Measurements from ENCODE around the gene CORO2B.

Gene CORO2B

GRCh38 chr15:68687136-68687735 lies 108.4 kb downstream of the CORO2B start:
- peaks cover 1% of the 10 kb centered on the region for H3K27me3 ChIP-seq (ENCODE audit: control insufficient read depth, insufficient read depth, low read length)
- H3K9ac ChIP-seq (ENCODE audit: low read length): no peak overlapping the region
- H3K36me3 ChIP-seq (ENCODE audit: control insufficient read depth, insufficient read depth, low read length): no peaks in the 10 kb centered on the region
- H3K4me3 ChIP-seq (ENCODE audit: low read length): no peak overlapping the region
- H3K4me1 ChIP-seq (ENCODE audit: control insufficient read depth, insufficient read depth, low read length): peaks cover 6% of the 10 kb centered on the region
- H3K9me3 ChIP-seq (ENCODE audit: control insufficient read depth, low read length): no peaks in the 10 kb centered on the region

GRCh38 chr15:68691705-68692104 lies 112.9 kb downstream of the CORO2B start:
- Histone ChIP-seq H3K4me1 (ENCODE audit: control insufficient read depth, insufficient read depth, low read length) (peaks cover 6% of the 10 kb centered on the region), H3K9ac (ENCODE audit: low read length) (no peak overlapping the region)

GRCh38 chr15:68693071-68693470 lies 114.3 kb downstream of the CORO2B start:
- Histone ChIP-seq H3K27me3 (ENCODE audit: control insufficient read depth, insufficient read depth, low read length) (no peaks in the 10 kb centered on the region), H3K36me3 (ENCODE audit: control insufficient read depth, insufficient read depth, low read length) (no peaks in the 10 kb centered on the region), H3K9ac (ENCODE audit: low read length) (no peak overlapping the region), H3K4me1 (ENCODE audit: control insufficient read depth, insufficient read depth, low read length) (peaks cover 6% of the 10 kb centered on the region), H3K4me3 (ENCODE audit: low read length) (no peak overlapping the region), H3K9me3 (ENCODE audit: control insufficient read depth, low read length) (no peaks in the 10 kb centered on the region)

More at GRCh38 chr15:68691705-68692104, 112.9 kb downstream of the CORO2B start:
- H3K27me3 ChIP-seq (ENCODE audit: control insufficient read depth, insufficient read depth, low read length): no peaks in the 10 kb centered on the region
- no peaks in the 10 kb centered on the region for H3K9me3 ChIP-seq (ENCODE audit: control insufficient read depth, low read length)
- no peak overlapping the region for H3K4me3 ChIP-seq (ENCODE audit: low read length)
- H3K36me3 ChIP-seq (ENCODE audit: control insufficient read depth, insufficient read depth, low read length): no peaks in the 10 kb centered on the region

GRCh38 chr15:68694111-68694510 lies 115.3 kb downstream of the CORO2B start:
- Histone ChIP-seq H3K9me3 (ENCODE audit: control insufficient read depth, low read length) (no peaks in the 10 kb centered on the region), H3K4me3 (ENCODE audit: low read length) (no peak overlapping the region), H3K27me3 (ENCODE audit: control insufficient read depth, insufficient read depth, low read length) (no peaks in the 10 kb centered on the region), H3K36me3 (ENCODE audit: control insufficient read depth, insufficient read depth, low read length) (no peaks in the 10 kb centered on the region), H3K9ac (ENCODE audit: low read length) (no peak overlapping the region), H3K4me1 (ENCODE audit: control insufficient read depth, insufficient read depth, low read length) (peaks cover 6% of the 10 kb centered on the region)

- Histone ChIP-seq H3K4me1 (ENCODE audit: control insufficient read depth, insufficient read depth, low read length) (peaks cover 6% of the 10 kb centered on the region), H3K36me3 (ENCODE audit: control insufficient read depth, insufficient read depth, low read length) (no peaks in the 10 kb centered on the region), H3K9me3 (ENCODE audit: control insufficient read depth, low read length) (no peaks in the 10 kb centered on the region), H3K4me3 (ENCODE audit: low read length) (no peak overlapping the region), H3K9ac (ENCODE audit: low read length) (no peak overlapping the region), H3K27me3 (ENCODE audit: control insufficient read depth, insufficient read depth, low read length) (peaks cover 4% of the 10 kb centered on the region)
Measured at GRCh38 chr15:68695061-68695595, 116.3 kb downstream of the CORO2B start.

- no peak overlapping the region for H3K9ac ChIP-seq (ENCODE audit: low read length)
Measured at GRCh38 chr15:68696414-68697363, 117.9 kb downstream of the CORO2B start.

DNA sequence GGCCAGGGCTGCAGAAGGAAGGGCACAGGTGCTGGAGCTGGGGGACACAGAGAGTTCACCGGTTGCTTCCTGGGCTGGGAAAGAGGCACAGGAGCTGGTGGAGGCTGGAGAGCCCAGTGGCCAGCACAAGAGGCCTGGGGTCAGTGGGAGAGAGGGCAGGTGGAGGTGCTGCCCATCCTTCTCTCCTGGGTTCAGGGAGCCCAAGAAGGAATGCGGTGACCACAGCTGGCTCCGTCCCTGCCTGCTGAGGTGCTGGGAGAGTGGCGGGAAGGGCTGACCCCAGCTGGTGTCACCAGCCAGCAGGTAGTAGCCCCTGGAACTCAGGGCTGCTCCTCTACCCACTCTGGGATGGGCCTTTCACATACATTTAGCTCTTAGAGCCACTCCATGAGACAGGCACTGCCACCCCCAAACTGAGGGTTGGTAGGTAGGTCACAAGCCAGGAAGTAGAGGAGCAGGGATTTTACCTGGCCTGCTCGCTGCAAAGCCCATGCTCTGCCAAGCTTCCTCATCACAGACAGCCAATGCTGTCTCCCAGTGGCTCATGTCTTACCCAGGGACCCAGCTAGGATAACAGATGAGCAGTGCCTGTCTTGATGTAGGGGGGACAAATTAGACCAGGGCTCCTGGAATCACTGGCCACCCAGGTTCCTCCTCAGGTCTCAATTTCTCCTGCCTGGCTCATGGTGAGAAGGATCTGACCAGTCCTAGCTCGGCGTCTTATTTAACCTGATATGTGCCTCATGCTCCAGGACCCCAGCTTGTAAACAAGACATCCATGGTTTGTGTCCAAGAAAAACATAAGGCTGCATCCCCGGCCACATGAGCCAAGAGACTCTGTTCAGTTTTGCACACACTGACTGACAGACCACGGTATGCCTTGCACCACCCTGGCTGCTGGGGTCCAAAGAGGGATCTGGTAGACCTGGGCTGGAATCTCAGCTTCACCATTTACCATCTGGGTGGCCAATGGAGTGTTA lies 119.2 kb downstream of the CORO2B start:
- peaks cover 9% of the 10 kb centered on the region for H3K27me3 ChIP-seq (ENCODE audit: control insufficient read depth, insufficient read depth, low read length)
- H3K36me3 ChIP-seq (ENCODE audit: control insufficient read depth, insufficient read depth, low read length): no peaks in the 10 kb centered on the region
- H3K9ac ChIP-seq (ENCODE audit: low read length): no peak overlapping the region
- H3K4me3 ChIP-seq (ENCODE audit: low read length): no peak overlapping the region
- peaks cover 4% of the 10 kb centered on the region for H3K4me1 ChIP-seq (ENCODE audit: control insufficient read depth, insufficient read depth, low read length)
- H3K9me3 ChIP-seq (ENCODE audit: control insufficient read depth, low read length): no peaks in the 10 kb centered on the region

More at GRCh38 chr15:68696414-68697363, 117.9 kb downstream of the CORO2B start:
- Histone ChIP-seq H3K4me3 (ENCODE audit: low read length) (no peak overlapping the region), H3K27me3 (ENCODE audit: control insufficient read depth, insufficient read depth, low read length) (peaks cover 9% of the 10 kb centered on the region), H3K36me3 (ENCODE audit: control insufficient read depth, insufficient read depth, low read length) (no peaks in the 10 kb centered on the region), H3K9me3 (ENCODE audit: control insufficient read depth, low read length) (no peaks in the 10 kb centered on the region), H3K4me1 (ENCODE audit: control insufficient read depth, insufficient read depth, low read length) (peaks cover 7% of the 10 kb centered on the region)

- Histone ChIP-seq H3K36me3 (ENCODE audit: control insufficient read depth, insufficient read depth, low read length) (no peaks in the 10 kb centered on the region), H3K4me1 (ENCODE audit: control insufficient read depth, insufficient read depth, low read length) (peaks cover 4% of the 10 kb centered on the region), H3K4me3 (ENCODE audit: low read length) (no peak overlapping the region), H3K27me3 (ENCODE audit: control insufficient read depth, insufficient read depth, low read length) (peaks cover 9% of the 10 kb centered on the region), H3K9me3 (ENCODE audit: control insufficient read depth, low read length) (no peaks in the 10 kb centered on the region), H3K9ac (ENCODE audit: low read length) (no peak overlapping the region)
Measured at GRCh38 chr15:68698708-68699107, 119.9 kb downstream of the CORO2B start.

DNA sequence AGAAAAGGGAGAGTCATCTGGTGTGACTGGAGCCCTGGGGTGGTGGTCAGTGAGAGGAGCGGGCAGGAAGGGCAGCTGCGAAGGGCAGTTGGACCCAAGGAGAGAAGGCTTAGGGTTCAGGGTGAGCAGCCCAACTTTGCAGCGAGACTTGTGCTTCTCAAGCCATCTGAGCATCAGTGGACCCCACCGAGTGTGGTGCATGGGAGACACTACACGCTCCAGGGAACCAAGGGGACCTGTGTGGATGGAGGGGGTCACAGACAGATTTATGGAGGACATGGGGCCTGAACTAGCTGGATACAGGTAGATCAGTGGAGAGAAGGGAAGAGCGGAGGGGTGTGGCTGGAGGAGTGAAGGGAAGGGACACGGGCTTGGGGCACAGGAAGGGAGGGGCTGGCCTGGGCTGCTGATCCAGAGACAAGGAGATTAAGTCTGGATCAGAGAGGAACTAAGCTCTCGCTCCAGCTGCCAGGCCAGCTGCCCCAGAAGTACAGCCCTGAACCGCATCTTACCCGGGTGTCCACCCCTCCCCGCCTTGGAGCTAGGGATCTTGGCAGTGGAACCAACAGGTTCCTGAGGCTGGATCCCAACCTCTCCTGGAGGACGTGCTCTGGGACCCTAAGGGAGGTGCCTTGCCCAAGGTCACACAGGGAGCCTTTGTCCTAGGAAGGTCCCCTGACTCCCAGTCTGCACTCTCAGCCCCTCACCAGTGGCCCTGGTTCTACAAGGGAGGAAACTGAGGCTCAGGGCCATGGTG lies 120.5 kb downstream of the CORO2B start:
- Histone ChIP-seq H3K36me3 (ENCODE audit: control insufficient read depth, insufficient read depth, low read length) (no peaks in the 10 kb centered on the region), H3K9ac (ENCODE audit: low read length) (no peak overlapping the region), H3K4me3 (ENCODE audit: low read length) (no peak overlapping the region), H3K4me1 (ENCODE audit: control insufficient read depth, insufficient read depth, low read length) (peaks cover 5% of the 10 kb centered on the region), H3K27me3 (ENCODE audit: control insufficient read depth, insufficient read depth, low read length) (peaks cover 9% of the 10 kb centered on the region), H3K9me3 (ENCODE audit: control insufficient read depth, low read length) (no peaks in the 10 kb centered on the region)

GRCh38 chr15:68699881-68700454 lies 121.2 kb downstream of the CORO2B start:
- Histone ChIP-seq H3K4me1 (ENCODE audit: control insufficient read depth, insufficient read depth, low read length) (peaks cover 11% of the 10 kb centered on the region), H3K4me3 (ENCODE audit: low read length) (no peak overlapping the region)

More at GRCh38 chr15:68699881-68700454, 121.2 kb downstream of the CORO2B start:
- Histone ChIP-seq H3K36me3 (ENCODE audit: control insufficient read depth, insufficient read depth, low read length) (no peaks in the 10 kb centered on the region), H3K9ac (ENCODE audit: low read length) (no peak overlapping the region), H3K9me3 (ENCODE audit: control insufficient read depth, low read length) (no peaks in the 10 kb centered on the region), H3K27me3 (ENCODE audit: control insufficient read depth, insufficient read depth, low read length) (peaks cover 9% of the 10 kb centered on the region)
